ENCODE results near the gene FES. TPM values are rescaled to one million over a fixed set of nuclear protein-coding genes. Genes with fewer than 3 reads are reported as not detected.
"Not testable (repeated sequence)": the region's sequence is repeated elsewhere in the genome, so short reads cannot be mapped to it uniquely, and the experiment has no call there.

Gene FES
- total and polyA plus RNA-seq, 8 donors = 20.8 to 65.2 (median 28.1) TPM

DNA sequence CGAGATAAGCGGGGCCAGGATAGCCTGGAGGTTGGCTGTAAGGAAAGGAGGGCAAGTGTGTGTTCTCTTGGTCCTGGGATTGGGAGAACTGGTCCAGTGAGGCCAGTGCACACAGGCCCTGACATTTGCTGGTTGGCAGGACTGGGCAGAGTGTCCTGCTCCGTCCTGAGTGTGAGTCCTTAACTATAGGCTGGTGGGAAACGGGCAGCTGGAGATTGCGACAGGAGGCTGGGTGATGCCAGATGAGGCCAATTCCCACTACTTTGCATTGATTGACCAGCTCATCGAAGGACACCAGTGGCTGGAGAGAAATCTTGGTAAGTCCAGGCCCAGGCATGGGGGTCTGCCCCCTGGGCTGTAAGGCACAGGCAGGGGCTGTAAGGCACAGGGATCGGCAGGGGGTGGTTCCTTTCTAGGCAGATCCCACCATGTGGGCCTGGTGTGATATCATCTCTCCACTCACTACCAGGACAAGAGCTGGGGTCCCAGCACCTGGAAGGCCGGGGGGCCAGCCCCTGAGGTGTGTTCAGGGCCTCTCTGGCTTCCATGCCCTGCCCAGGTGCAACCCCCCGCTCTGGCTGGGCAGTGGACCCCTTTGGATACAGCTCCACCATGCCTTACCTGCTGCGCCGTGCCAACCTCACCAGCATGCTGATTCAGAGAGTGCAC lies 22.0 kb downstream of the FES start:
- H3K27me3 ChIP-seq = no peaks in the 10 kb centered on the region
- H3K9me3 ChIP-seq = no peaks in the 10 kb centered on the region
- ATAC-seq (no peak), DNase-seq (no peak)
- intact Hi-C loops (cut with DNase I) = no loop called here
- peaks cover 0 to 67% of the 10 kb centered on the region in 2 donors for H3K36me3 ChIP-seq
- TF ChIP-seq, protein P1, sequence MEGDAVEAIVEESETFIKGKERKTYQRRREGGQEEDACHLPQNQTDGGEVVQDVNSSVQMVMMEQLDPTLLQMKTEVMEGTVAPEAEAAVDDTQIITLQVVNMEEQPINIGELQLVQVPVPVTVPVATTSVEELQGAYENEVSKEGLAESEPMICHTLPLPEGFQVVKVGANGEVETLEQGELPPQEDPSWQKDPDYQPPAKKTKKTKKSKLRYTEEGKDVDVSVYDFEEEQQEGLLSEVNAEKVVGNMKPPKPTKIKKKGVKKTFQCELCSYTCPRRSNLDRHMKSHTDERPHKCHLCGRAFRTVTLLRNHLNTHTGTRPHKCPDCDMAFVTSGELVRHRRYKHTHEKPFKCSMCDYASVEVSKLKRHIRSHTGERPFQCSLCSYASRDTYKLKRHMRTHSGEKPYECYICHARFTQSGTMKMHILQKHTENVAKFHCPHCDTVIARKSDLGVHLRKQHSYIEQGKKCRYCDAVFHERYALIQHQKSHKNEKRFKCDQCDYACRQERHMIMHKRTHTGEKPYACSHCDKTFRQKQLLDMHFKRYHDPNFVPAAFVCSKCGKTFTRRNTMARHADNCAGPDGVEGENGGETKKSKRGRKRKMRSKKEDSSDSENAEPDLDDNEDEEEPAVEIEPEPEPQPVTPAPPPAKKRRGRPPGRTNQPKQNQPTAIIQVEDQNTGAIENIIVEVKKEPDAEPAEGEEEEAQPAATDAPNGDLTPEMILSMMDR (IDR thresholded peaks at IDR 0.05) = no peak
- no peak overlapping the region for H3K27ac ChIP-seq
- peaks cover 8 to 20% of the 10 kb centered on the region in 2 donors for H3K4me1 ChIP-seq
- H3K4me3 ChIP-seq = no peak overlapping the region

DNA sequence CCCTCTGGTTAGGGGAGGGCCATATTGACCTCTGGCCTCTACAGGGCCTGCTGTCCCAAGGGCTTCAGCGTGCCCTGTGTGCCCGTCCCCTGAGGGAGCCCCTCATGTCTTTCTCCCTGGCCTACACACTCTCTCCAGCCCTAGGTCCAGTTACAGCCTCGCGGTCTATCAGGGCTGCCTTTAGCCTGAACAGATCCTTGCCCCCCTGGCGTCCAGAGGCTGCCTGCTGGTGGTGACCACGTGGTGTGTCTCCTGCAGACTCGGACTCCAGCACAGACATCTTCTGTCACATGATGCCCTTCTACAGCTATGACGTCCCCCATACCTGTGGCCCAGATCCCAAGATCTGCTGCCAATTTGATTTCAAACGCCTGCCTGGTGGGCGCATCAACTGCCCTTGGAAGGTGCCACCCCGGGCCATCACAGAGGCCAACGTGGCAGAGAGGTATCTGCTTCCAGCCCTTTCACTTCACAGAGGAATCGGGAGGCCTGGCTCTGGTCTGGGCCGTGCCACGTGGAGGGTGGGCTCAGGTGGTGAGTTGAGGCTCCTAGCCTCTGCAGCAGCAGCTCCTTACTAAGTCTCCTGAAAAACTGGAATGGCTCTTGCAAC lies 22.9 kb downstream of the FES start:
- DNase-seq (no peak), ATAC-seq (no peak)
- intact Hi-C loops (cut with DNase I) = no loop called here
- Histone ChIP-seq H3K27ac (no peak overlapping the region), H3K4me3 (no peak overlapping the region), H3K4me1 (peaks cover 8 to 15% of the 10 kb centered on the region in 2 donors), H3K36me3 (peaks cover 0 to 75% of the 10 kb centered on the region in 2 donors), H3K9me3 (no peaks in the 10 kb centered on the region), H3K27me3 (no peaks in the 10 kb centered on the region)
- TF ChIP-seq, protein P1 (IDR thresholded peaks at IDR 0.05) = no peak

DNA sequence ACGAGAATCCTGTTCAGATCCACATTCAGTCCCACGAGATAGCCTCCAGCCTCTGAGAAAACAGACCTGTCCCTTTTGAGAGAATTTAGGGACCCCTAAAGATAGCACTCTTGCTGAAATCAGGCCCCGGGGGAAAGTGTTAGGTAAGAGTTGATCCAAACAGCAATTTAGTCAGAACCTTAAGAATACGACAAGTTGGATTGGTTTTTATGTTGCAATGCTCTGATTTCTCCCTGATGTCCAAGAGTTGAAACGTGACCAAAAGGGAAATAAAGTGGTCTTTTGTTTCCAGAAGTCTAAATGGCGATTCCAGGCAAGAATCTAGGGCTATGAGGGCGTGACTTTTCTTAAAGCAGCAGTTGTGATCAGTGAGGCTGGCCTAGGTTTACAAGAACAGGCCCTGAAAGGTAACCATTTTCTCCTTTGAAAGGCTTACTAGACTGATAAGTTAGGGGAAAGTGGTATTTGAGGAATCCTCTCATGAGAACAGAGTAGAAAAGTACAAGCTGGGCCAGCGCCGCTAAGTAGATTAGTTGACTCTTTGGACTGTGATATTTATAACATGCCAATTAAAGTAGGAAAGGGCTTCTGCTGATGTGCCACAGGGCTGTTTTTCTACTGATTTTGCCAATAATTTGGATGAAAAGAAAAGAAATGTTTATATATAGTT lies 23.7 kb downstream of the FES start:
- intact Hi-C loops (cut with DNase I) = no loop called here
- no peaks in the 10 kb centered on the region for H3K9me3 ChIP-seq
- H3K27me3 ChIP-seq = no peaks in the 10 kb centered on the region
- H3K36me3 ChIP-seq = peaks cover 0 to 83% of the 10 kb centered on the region in 2 donors
- no peak for DNase-seq
- TF ChIP-seq, protein P1 (IDR thresholded peaks at IDR 0.05) = no peak
- H3K4me1 ChIP-seq = peaks cover 8 to 21% of the 10 kb centered on the region in 2 donors
- no peak overlapping the region for H3K27ac ChIP-seq
- no peak overlapping the region for H3K4me3 ChIP-seq
- ATAC-seq = no peak

DNA sequence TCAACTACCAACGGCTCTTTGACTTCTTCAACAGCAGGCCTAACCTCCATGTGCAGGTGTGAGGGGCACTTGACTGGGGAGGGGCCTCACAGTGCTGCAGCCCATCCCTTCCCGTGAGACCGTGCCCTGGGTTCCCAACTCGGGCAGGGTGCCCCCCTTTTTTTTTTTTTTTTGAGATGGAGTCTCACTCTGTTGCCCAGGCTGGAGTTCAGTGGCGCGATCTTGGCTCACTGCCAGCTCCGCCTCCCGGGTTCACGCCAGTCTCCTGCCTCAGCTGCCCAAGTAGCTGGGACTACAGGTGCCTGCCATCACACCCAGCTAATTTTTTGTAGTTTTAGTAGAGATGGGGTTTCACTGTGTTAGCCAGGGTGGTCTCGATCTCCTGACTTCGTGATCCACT lies 25.1 kb downstream of the FES start:
- DNase-seq; H3K9me3 ChIP-seq; H3K4me3 ChIP-seq; ATAC-seq; intact Hi-C loops (cut with DNase I); H3K27me3 ChIP-seq; H3K27ac ChIP-seq: not testable (repeated sequence)
- Histone ChIP-seq H3K4me1 (peaks cover 0 to 24% of the 10 kb centered on the region in 2 donors), H3K36me3 (peaks cover 0 to 98% of the 10 kb centered on the region in 2 donors)

DNA sequence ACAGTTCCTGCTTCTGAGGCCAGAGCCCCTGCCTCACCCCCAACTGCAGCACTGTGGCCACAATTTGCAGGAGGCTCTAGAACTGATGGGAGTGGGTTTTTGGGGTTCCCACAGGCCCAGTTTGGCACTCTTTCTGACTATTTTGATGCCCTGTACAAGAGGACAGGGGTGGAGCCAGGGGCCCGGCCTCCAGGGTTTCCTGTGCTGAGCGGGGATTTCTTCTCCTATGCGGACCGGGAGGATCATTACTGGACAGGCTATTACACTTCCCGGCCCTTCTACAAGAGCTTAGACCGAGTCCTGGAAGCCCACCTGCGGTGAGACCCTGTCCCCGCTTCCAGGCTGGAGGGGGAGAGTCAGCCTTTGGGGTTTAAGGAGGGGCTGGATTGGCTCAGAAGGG lies 25.7 kb downstream of the FES start:
- Histone ChIP-seq H3K27ac (no peak overlapping the region), H3K4me1 (peaks cover 0 to 28% of the 10 kb centered on the region in 2 donors), H3K27me3 (no peaks in the 10 kb centered on the region), H3K4me3 (no peak overlapping the region), H3K36me3 (peaks cover 0 to 100% of the 10 kb centered on the region in 2 donors), H3K9me3 (no peaks in the 10 kb centered on the region)
- ATAC-seq (no peak), DNase-seq (no peak)
- TF ChIP-seq, protein P1 (IDR thresholded peaks at IDR 0.05) = no peak
- intact Hi-C loops (cut with DNase I) = no loop called here
